ENCODE results near the gene MISP. TPM values are rescaled to one million over a fixed set of nuclear protein-coding genes. Genes with fewer than 3 reads are reported as not detected.

MISP gene
- polyA plus RNA-seq, 1 of the 3 experiments (the other 2 are of a cell fraction): 0.08 TPM

- H3K9ac ChIP-seq: no peak overlapping the region
- H3K9me2 ChIP-seq: no peaks in the 10 kb centered on the region
- no peak overlapping the region for H3K4me2 ChIP-seq
- POLR2A ChIA-PET: interaction anchor here (0.6 kb wide), 1 partner anchor 11 kb away, joined by 3 read pairs; no protein-coding TSS in a partner anchor
- 87% methylated on average over 16 of the region's 16 CpGs for WGBS (ENCODE audit: low lambda C conversion rate)
- peaks cover 0 to 20% of the 10 kb centered on the region in 2 experiments; a peak in 1 of 4 replicates for H3K4me1 ChIP-seq (ENCODE audit: control insufficient read depth in 1 of 2, insufficient read depth in 2 of 2, low read depth in 1 of 2, low read length in 1 of 2)
- H4K20me1 ChIP-seq (ENCODE audit: insufficient read depth): no peaks in the 10 kb centered on the region
- no peak for DNase-seq
- no peaks in the 10 kb centered on the region for H3K36me3 ChIP-seq (replicated peaks in 1 of 2; ENCODE audit: control insufficient read depth in 1 of 2, insufficient read depth in 2 of 2, low read length in 1 of 2)
- H3K4me3 ChIP-seq (ENCODE audit: low read depth in 2 of 2, low read length in 1 of 2): no peak overlapping the region
- H2AFZ ChIP-seq (ENCODE audit: low read depth): no peak overlapping the region
- H3K27me3 ChIP-seq (ENCODE audit: insufficient read depth): no peaks in the 10 kb centered on the region
- no peak overlapping the region for H3K27ac ChIP-seq (ENCODE audit: low read depth in 2 of 2, low read length in 1 of 2)
- H3F3A ChIP-seq (replicated peaks; ENCODE audit: insufficient read depth): peaks cover 4% of the 10 kb centered on the region
- H3K9me3 ChIP-seq: no peaks in the 10 kb centered on the region
- H3K79me2 ChIP-seq (ENCODE audit: insufficient read depth): no peaks in the 10 kb centered on the region
- TF ChIP-seq CHD2 (IDR thresholded peaks at IDR 0.05; ENCODE audit: low read length, partially characterized antibody) (no peak), RXRA (IDR thresholded peaks at IDR 0.05; ENCODE audit: borderline replicate concordance, low read depth) (no peak), FOXJ3 (CRISPR knock-in tag; IDR thresholded peaks at IDR 0.05) (no peak), ZBTB33 (IDR thresholded peaks at IDR 0.05; ENCODE audit: borderline replicate concordance, low read depth) (no peak), EZH2phosphoT487 (IDR thresholded peaks at IDR 0.05; ENCODE audit: borderline replicate concordance, low read depth) (no peak), YY1 (IDR thresholded peaks at IDR 0.05; ENCODE audit: low read depth) (no peak), NRF1 (IDR thresholded peaks at IDR 0.05; ENCODE audit: low read depth, low read length) (no peak), RFX5 (IDR thresholded peaks at IDR 0.05; ENCODE audit: low read length) (no peak), REST (IDR thresholded peaks at IDR 0.05; ENCODE audit: low read depth, low read length) (no peak), GATA2 (CRISPR knock-in tag; IDR thresholded peaks at IDR 0.05) (no peak), RCOR1 (IDR thresholded peaks at IDR 0.05; ENCODE audit: low read length) (no peak)
- CTCF ChIA-PET: interaction anchor here (0.7 to 1.7 kb wide), 5 partner anchors 23 to 191 kb away, joined by 3 to 5 read pairs (median 3); partner anchors contain the start of genes CFD and WDR18
These were observed 41.5 kb downstream of the MISP start for GRCh38 chr19:792306-792885.

All from SK-N-SH (cell line).